Motor neuron (in vitro differentiated cells): ENCODE data around the gene ELAC1. TPM values are rescaled to one million over a fixed set of nuclear protein-coding genes. Genes with fewer than 3 reads are reported as not detected.

Experiments used
- ATAC-seq, 8 experiments: fragments of 200-7000 bp; cut with Tn5 transposase; replicated peaks in 6 of 8; 2 replicates each; pipeline ENCODE4 v1.8.0; 2021; ENCODE audit warnings: mild to moderate bottlenecking in 8 of 8, moderate library complexity in 8 of 8
- H3K27ac ChIP-seq, 2 donors: fragments of 250-450 bp; sonication (Bioruptor Pico); 2 replicates each; pipeline ENCODE4 v1.9.0; 2021; ENCODE audit warnings: antibody characterized with exemption in 2 of 2, mild to moderate bottlenecking in 2 of 2, moderate library complexity in 1 of 2
- H3K4me1 ChIP-seq, 2 donors: fragments of 250-450 bp; sonication (Bioruptor Pico); replicated peaks in 1 of 2; 2 replicates each; pipeline ENCODE4 v1.6.1; 2021; ENCODE audit warnings: antibody characterized with exemption in 2 of 2, mild to moderate bottlenecking in 2 of 2, moderate library complexity in 1 of 2
- H3K4me3 ChIP-seq, 5 donors: fragments of 250-450 bp; sonication (Bioruptor Pico); 2 replicates each; pipeline ENCODE4 v1.9.0; 2021; ENCODE audit warnings: antibody characterized with exemption in 5 of 5, mild to moderate bottlenecking in 5 of 5, moderate library complexity in 4 of 5
- WGBS, 10 experiments: fragments of 450-650 bp; shearing (Covaris generic); methylation state at CpG; one replicate each; pipeline ENCODE4 v1.0.0; 2022; 5-methylcytosine and 5-hydroxymethylcytosine counted together
- in situ Hi-C, 9 experiments: fragments of 400-800 bp; cut with MboI; loops; one replicate each; pipeline ENCODE4 v1.15.0; 2021; ENCODE audit warnings: low sequenced_read_pairs in 9 of 9, low pct_unique_long_range_greater_than_20kb in 2 of 9; ENCODE audit not compliant: unreplicated experiment in 9 of 9
- total RNA-seq, 8 experiments: library from RNA; unstranded; fragments of 300-600 nt; gene quantifications; 2 replicates each; pipeline versions ENCODE4 v1.2.3 to v1.2.4, GENCODE V29; 2022

The ELAC1 gene
- total RNA-seq, 8 experiments from 2014 or later: 7.3 to 14.6 (median 9.6) TPM

DNA sequence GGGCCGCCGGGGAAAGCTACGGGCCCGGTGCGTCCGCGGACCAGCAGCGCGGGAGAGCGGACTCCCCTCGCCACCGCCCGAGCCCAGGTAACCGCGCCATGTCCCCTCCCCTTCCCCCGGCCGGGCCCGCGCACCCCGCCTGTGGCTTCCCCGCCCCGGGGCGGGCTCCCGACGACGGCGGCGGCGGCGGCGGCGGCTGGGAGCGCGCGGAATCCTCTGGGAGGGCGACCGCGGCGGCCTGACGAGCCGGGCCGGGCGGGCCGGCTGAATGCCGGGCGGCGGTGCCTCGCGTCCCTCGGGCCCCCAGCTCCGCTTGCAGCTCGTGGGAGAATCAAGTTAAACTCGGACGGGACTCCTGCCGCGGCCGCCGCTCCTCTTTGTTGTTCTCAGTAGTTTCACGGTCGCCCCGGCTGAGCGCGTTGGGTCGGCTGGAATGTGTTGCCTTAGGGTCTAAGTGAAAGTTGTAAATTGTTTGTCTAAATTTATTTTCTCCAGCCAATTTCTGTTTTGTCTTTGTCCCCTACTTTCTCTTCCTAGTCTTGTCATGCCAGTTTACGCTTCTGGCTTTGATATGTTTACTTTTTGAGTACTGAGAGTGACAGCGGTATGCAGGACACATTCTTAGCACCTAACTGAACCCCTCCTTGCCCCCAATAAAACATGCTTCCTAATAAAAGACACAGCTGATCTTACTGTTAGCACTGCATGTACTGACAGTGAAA lies 62.9 kb downstream of the ELAC1 start:
- ATAC-seq: peak; percentile 61 to 73 (median 64)
- H3K27ac ChIP-seq: peak overlapping the region; percentile 96 to 99
- H3K4me3 ChIP-seq: peak overlapping the region; percentile 71 to 97 (median 91)
- H3K4me1 ChIP-seq: peaks cover 14 to 16% of the 10 kb centered on the region in 2 donors
- in situ Hi-C loops: loop anchor here in 3 of 9 experiments (25.0 kb wide), 2 partner anchors 193 to 218 kb away; partner anchors contain the start of gene MRO (in 1 of the 3)
- 0 to 6% (median 0%) methylated on average over 1 to 10 of the region's 66 CpGs; no CpG with 5 or more reads in 2 of the 10 experiments for WGBS, 10 experiments

DNA sequence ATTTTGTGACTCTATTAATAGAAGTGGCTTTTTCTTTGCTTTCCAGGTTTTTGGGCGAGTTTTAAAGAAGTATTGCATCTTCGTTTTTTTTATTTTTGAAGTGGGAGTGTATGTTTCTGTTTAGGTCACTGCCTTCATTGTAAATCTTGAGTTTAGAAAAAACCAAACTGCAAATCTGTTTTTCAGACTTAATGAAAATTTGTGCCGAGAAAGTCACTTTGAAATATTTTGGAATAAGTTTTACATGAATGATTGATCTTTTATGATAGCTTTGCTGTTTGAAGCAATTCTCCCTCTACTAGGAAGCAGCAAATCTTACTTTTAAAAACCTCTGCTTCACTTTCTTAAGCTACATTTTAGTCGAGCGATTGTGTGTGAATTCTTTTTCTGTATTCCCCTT lies 64.4 kb downstream of the ELAC1 start:
- no peak for ATAC-seq
- Histone ChIP-seq H3K27ac (no peak overlapping the region), H3K4me3 (peak overlapping the region; percentile 71 to 97 (median 91)), H3K4me1 (peaks cover 14 to 16% of the 10 kb centered on the region in 2 donors)
- WGBS, 10 experiments: 0 to 14% (median 7%) methylated on average over 2 to 5 of the region's 5 CpGs
- in situ Hi-C loops: loop anchor here in 3 of 9 experiments (25.0 kb wide), 2 partner anchors 195 to 220 kb away; partner anchors contain the start of gene MRO (in 1 of the 3)

DNA sequence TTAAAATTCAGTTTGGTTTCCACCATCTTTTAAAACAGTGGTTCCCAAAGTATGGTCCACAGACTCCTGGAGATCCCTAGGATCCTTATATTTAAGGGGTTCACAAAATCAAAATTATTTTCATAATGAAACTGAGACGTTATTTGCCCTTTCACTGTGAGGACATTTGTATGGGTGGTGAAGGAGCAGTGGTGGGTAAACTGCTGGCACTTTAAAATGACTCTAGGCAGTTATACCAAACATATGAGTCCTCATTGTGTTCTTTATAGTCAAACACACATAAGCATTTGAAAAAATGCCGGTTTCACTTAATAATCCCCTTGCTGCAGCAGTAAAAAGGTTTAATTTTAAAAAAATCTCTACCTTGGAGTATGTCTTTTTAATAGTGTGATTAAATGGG lies 69.4 kb downstream of the ELAC1 start:
- H3K27ac ChIP-seq: no peak overlapping the region
- H3K4me3 ChIP-seq: no peak overlapping the region
- ATAC-seq: no peak
- WGBS, 10 experiments: 41 to 100% (median 83%) methylated on average over 1 to 2 of the region's 2 CpGs; no CpG with 5 or more reads in 2 of the 10 experiments
- peaks cover 4 to 5% of the 10 kb centered on the region in 2 donors for H3K4me1 ChIP-seq
- in situ Hi-C loops: loop anchor here in 3 of 9 experiments (25.0 kb wide), 2 partner anchors 200 to 225 kb away; partner anchors contain the start of gene MRO (in 1 of the 3)

Other genes with a start within 250 kb of the ELAC1 start
- gene MRO, start 148.0 kb upstream of the ELAC1 start, total RNA-seq: under 1 TPM; 0.09 to 1.00 (median 0.28) TPM
- gene ME2, start 88.9 kb upstream of the ELAC1 start, total RNA-seq: 10 to 100 TPM; 23.4 to 63.0 (median 42.8) TPM
- gene SMAD4, start 62.2 kb downstream of the ELAC1 start, total RNA-seq: 10 to 100 TPM; 29.6 to 72.7 (median 50.5) TPM
- 10 to 100 TPM; 26.2 to 72.2 (median 43.3) TPM for gene MEX3C, start 229.6 kb downstream of the ELAC1 start, total RNA-seq